HG02938 (cell line): ENCODE measurements around the gene DDX42.
A peak's percentile ranks its signal among the peaks of the same experiment; 100 is the strongest.

Source experiments
- ATAC-seq: cut with Tn5 transposase; IDR thresholded peaks from one replicate; pipeline ENCODE4 v1.9.1; 2021; ENCODE audit warnings: mild to moderate bottlenecking, moderate library complexity; ENCODE audit not compliant: unreplicated experiment

The DDX42 gene

GRCh38 chr17:63774141-63774968 lies at the start of gene DDX42:
Gene DDX42, plus strand, starts transcription at chr17:63774170. Its CDS starts 12,880 bp downstream, at chr17:63787050.
- ATAC-seq: no peak

- ATAC-seq: no peak
Observed at GRCh38 chr17:63735691-63736090, 38.3 kb upstream of the DDX42 start.

DNA sequence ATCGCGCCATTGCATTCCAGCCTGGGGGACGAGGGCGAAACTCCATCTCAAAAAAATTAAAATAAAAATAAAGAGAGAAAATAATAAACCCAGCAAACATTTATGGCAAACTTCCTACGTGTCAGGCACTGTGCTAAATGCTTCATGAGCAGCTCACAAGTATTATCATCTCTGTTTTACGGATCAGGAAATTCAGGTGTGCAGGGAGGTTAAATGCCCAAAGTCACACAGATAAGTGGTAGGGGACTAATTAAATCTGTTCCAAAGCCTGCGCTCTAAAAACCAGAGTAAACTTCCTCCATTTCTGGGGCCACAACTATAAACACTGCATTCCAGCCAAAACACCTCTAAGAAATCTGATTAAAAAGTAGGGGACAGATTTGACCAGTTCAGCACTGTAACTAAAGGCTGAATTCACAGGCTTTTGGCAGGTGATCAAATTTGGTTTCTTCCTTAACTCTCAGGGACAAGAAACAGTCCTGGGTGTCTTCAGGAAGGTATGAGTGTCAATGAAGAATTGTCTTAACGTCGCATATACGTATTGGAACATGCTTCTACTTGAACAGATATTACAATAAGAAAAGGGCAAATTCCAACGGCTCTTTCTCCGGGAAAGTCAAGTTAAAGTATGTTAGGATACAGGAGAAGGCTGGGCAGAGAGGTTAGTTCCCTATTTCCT lies 33.4 kb upstream of the DDX42 start:
- no peak for ATAC-seq

DNA sequence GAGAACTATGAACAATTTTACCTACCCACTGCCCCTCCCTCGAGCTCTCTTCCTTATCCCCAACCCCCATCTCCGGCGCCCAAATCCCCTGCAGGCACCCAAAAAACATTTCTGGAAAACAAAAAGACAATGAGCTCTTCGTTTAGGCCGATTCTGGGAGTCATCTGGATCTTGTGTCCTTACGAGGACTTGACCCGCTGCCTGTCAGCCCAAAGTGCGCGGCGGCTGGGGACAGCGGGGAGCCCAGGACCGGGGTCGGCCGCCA lies 32.9 kb upstream of the DDX42 start:
- ATAC-seq: peak; percentile 23

DNA sequence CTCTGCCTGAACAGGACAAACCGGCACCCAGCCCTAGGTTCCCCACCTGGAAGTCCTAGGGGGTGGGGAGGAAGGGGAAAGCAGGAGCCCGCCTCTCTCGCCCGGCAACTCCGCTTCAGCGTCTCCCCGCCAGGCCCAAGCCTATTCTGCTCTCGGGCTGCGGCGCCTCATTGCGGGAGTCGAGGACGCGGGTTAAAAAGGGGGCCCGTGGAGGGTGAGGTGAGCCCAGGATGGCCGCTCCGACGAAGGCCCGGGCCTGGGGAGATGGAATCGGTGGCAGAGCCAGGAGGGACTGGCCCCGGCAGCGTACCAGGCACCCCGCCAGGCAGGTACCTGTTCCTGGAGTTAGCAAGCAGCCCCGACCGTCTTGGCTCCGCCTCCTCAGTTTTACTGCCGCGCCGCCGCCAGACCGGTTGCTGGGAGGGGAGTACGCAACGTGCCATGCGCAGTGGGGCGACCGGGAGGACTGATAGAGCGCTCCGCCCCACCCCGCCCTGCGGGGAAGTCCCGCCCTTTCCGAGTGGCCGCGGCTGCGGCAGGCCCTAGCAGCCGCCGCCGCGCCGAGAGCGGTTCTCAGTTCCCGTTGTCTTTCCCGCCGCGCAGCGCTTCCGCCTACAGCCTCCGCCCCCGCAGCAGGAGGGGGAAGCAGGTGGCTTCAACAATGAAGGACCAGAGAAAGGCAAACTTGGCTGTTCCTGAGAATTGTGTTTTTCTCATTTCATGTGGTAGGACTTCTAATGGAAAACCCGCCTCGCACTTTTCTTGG lies 32.4 kb upstream of the DDX42 start, which contains the start of gene STRADA:
TSS of gene STRADA (minus strand) at position 392 of the 766 bp plus-strand sequence. CDS start 13,430 bp downstream, outside the sequence.
- ATAC-seq: peak; percentile 87

DNA sequence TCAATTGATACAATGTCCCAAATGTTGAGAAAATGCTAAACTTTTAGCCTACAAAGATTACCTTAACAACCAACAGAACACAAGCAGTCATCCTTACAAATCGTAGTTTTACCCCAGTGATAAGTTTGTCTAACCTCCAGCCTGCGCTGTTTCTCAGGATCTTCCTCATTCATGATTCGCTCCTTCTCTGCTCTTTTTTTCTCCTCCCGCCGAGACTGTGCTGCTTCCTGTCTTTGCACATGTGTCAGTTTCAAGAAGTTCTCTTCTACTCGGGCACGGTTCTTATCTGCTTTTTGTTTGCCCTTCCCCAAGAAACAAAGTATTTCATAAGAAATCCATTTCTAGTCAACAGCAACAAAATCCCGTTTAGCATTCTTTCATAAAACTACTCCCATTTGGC lies 22.2 kb upstream of the DDX42 start:
- ATAC-seq: no peak

GRCh38 chr17:63752707-63753106 lies 21.3 kb upstream of the DDX42 start:
- ATAC-seq: no peak

- no peak for ATAC-seq
Observed at GRCh38 chr17:63753215-63753614, 20.8 kb upstream of the DDX42 start.

- ATAC-seq: no peak
Observed at GRCh38 chr17:63754046-63754445, 19.9 kb upstream of the DDX42 start.

DNA sequence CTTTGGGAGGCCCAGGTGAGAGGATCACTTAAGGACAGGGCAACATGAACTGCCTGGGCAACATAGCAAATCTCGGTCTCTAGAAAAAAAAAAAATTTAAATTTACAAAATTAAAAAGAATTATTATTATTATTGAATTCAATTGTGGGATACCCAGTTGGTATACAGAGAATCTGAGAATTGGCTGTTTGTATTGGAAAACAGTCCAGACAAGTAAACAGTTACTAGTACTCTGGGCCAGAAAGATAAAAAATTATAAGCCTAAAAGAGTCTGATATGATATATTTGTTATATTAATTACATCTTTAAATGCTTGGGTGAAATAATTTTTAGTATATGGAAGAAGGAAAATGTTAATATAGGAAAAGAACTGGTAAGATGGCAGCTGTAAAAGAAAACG lies 15.5 kb upstream of the DDX42 start:
- ATAC-seq: no peak

GRCh38 chr17:63760771-63761539 lies 13.0 kb upstream of the DDX42 start:
- no peak for ATAC-seq

DNA sequence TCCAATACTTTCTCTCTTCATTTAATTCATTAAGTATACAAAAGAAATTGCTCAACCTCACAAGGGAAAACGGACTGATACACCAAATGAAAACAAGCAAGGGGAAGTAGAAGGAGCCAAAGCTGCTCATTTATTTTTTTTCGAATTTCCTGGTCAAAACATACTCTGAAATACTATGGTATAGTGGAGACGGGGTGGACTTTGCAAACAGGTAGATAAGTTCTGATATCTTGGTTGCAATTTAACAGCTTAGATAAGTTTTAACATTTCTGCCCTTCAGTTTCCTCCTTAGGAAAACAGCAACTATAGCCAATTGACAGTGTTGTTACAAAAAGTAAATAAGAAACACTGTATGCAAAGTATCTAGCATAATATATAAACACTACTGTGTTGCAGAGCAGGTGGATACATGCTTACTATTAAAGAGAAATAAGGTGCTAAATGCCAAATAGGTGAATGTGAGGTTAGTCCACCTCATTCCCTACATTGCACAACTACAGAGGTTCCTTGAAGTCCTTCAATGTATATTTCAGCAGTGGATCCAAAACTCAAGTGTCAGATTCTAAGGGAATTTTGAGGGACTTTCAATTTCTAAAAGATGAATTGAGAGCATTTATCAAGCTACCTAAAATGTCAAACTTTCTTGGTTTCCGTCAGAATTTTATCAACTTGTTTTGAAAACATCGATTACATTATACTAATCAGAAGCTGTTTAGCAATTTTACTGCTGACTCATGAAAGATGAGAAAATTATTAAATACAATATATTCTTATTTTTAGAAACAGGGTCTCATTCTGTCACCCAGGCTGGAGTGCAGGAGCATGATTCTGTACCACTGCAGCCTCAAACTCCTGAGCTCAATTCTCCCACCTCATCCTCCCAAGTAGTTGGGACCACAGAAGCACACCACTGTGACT lies 11.6 kb upstream of the DDX42 start:
- no peak for ATAC-seq

- ATAC-seq: no peak
Observed at GRCh38 chr17:63764716-63765115, 9.3 kb upstream of the DDX42 start.

DNA sequence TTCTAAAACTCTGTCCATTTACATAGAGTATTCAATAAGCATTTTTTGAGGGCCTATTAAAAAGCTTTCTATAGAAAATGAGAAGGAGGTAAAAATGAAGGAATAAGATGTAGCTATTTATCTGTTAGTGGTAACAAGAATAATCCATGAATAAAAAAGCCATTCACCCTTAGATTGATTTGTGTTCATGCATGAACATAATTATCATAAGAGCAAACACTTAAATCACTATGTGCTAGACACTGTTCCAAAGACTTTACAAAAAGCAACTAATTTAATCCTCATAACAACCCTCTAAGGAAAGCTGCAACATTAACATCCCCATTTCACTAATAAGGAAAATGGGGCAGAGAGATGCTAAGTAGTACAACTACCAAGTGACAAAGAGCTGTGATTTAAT lies 7.2 kb upstream of the DDX42 start:
- no peak for ATAC-seq

DNA sequence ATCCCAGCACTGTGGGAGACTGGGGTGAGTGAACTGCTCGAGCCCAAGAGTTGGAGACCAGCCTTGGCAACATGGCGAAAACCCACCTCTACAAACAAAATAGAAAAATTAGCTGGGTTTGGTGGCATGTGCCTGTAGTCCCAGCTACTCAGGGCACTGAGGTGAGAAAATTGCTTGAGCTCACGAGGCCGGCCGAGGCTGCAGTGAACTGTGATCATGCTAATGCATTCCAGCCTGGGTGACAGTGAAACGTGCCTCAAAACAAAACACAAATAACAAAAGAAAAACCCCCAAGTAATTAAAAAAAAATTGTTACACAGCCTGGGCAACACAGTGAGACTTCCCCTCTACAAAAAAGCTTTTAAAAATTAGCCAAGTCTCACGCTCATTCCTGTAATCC lies 5.5 kb upstream of the DDX42 start:
- ATAC-seq: no peak

- ATAC-seq: no peak
Observed at GRCh38 chr17:63772801-63773271, 1.1 kb upstream of the DDX42 start.

- ATAC-seq: peak; percentile 91
Observed at GRCh38 chr17:63773272-63774140, 464 bp upstream of the DDX42 start, which contains the start of gene CCDC47. Gene CCDC47, minus strand, starts transcription at chr17:63773597. Its CDS starts 7,422 bp downstream, at chr17:63766175.

DNA sequence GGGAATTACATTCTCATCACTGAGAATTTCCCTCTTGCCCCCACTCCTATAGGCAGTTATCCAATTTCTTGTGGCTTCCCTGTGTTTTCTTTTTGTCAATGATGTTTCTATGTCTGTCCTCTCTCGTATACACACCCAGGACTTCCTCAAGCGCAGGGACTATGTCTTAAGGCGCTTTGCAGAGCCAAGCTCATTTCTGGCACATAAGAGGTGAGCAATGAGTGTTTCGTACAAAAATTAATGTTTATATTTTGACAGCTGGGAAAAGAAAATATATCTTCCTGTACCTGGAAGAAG lies 947 bp downstream of the DDX42 start:
- ATAC-seq: no peak

DNA sequence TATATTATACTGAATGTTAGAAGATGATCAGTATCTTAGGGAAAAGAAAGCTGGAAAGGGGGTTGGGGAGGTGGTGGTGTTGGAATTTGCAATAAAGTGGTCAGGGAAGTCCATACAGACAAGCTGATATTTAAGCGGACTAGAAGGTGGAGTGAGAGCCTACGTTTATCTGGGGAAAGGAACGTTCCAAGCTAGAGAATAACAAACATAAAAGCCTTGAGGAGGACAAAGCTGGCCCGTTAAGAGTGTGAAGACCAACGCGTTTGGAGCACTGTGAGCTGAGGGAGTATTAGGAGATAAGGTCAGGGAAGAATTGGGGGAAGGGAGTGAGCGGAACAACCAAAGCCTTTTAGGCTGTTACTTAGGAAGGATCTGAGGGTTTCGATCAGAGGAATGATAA lies 1.4 kb downstream of the DDX42 start:
- no peak for ATAC-seq
